Vagina (tissue), 2 donors: Measurements from ENCODE around the gene DTL.

Experiments
- CTCF ChIP-seq, 3 experiments: fragments of 450-650 bp in 2 of 3; fragments of 200-600 bp in 1 of 3; sonication (generic) in 1 of 3; IDR thresholded peaks; one replicate each; pipeline ENCODE4 v1.5.1; 2017 to 2019; ENCODE audit warnings: antibody characterized with exemption in 3 of 3, mild to moderate bottlenecking in 2 of 3, moderate library complexity in 2 of 3
- POLR2A ChIP-seq, 2 donors: fragments of 450-650 bp; IDR thresholded peaks; one replicate each; pipeline ENCODE4 v1.6.1; 2017; ENCODE audit warnings: antibody characterized with exemption in 2 of 2, mild to moderate bottlenecking in 2 of 2, moderate library complexity in 2 of 2
- POLR2AphosphoS5 ChIP-seq, 2 donors: sonication (generic); formaldehyde crosslinking; IDR thresholded peaks; one replicate each; pipeline ENCODE4 v1.9.0; 2017; ENCODE audit warnings: antibody characterized with exemption in 2 of 2, mild to moderate bottlenecking in 2 of 2, low read depth in 1 of 2; ENCODE audit not compliant: insufficient read depth in 1 of 2

- TF ChIP-seq CTCF (IDR thresholded peaks at IDR 0.05) (no peak), POLR2AphosphoS5 (IDR thresholded peaks at IDR 0.05; ENCODE audit: insufficient read depth in 1 of 2, low read depth in 1 of 2) (no peak), POLR2A (IDR thresholded peaks at IDR 0.05) (no peak)
Measured at GRCh38 chr1:212137854-212138253, 102.3 kb downstream of the DTL start.
